Lung (tissue), 12 donors: Measurements from ENCODE around the gene SCAND1. TPM values are rescaled to one million over a fixed set of nuclear protein-coding genes. Genes with fewer than 3 reads are reported as not detected.
"Not testable (repeated sequence)": the region's sequence is repeated elsewhere in the genome, so short reads cannot be mapped to it uniquely, and the experiment has no call there.

Experiments used
- ATAC-seq: fragments of 200-7000 bp; cut with Tn5 transposase; one replicate; pipeline ENCODE4 v1.9.1; 2020; ENCODE audit warnings: moderate number of reproducible peaks; ENCODE audit not compliant: insufficient read depth, low FRiP score
- DNase-seq, 3 donors: peaks; one replicate each; pipeline ENCODE4 v3.0.0-alpha.2; 2013 to 2017
- H3K27ac ChIP-seq, 2 donors: one replicate each; pipeline ENCODE4 v1.5.1; 2013; ENCODE audit warnings: mild to moderate bottlenecking in 2 of 2, moderate library complexity in 2 of 2, control low read depth in 1 of 2, inconsistent platforms in 1 of 2, low read depth in 1 of 2, low read length in 1 of 2
- H3K27me3 ChIP-seq, 3 donors: one replicate each; pipeline ENCODE4 v1.5.1; 2013; ENCODE audit warnings: low read length in 2 of 3; ENCODE audit not compliant: control insufficient read depth in 3 of 3, insufficient read depth in 3 of 3
- H3K36me3 ChIP-seq, 4 donors: one replicate each; pipeline ENCODE4 v1.5.1; 2013; ENCODE audit warnings: low read length in 4 of 4, mild to moderate bottlenecking in 1 of 4, moderate library complexity in 1 of 4; ENCODE audit not compliant: control insufficient read depth in 4 of 4, insufficient read depth in 4 of 4
- H3K4me1 ChIP-seq, 5 donors: one replicate each; pipeline ENCODE4 v1.5.1; 2013; ENCODE audit warnings: low read length in 5 of 5, mild to moderate bottlenecking in 2 of 5, moderate library complexity in 1 of 5; ENCODE audit not compliant: control insufficient read depth in 5 of 5, insufficient read depth in 5 of 5
- H3K4me3 ChIP-seq: one replicate; pipeline ENCODE4 v1.5.1; 2013; ENCODE audit warnings: mild to moderate bottlenecking, control low read depth, moderate library complexity
- H3K9ac ChIP-seq, 2 donors: one replicate each; pipeline ENCODE4 v1.5.1; 2013; ENCODE audit warnings: low read length in 2 of 2, control low read depth in 1 of 2; ENCODE audit not compliant: insufficient read depth in 1 of 2
- H3K9me3 ChIP-seq, 4 donors: one replicate each; pipeline ENCODE4 v1.5.1; 2013; ENCODE audit warnings: low read length in 3 of 4, mild to moderate bottlenecking in 1 of 4, moderate library complexity in 1 of 4; ENCODE audit not compliant: control insufficient read depth in 4 of 4, insufficient read depth in 3 of 4
- WGBS, 2 donors: extraction: QIAGEN DNeasy Blood & Tissue Kit; methylation state at CpG; one replicate each; pipeline ENCODE4 v1.1.7; 2013; 5-methylcytosine and 5-hydroxymethylcytosine counted together
- polyA plus RNA-seq, 2 donors: library from polyadenylated mRNA; stranded (reverse); fragments of 200-250 nt; gene quantifications; one replicate each; pipeline ENCODE4 v1.2.1, GENCODE V29; 2013
- total RNA-seq, 2 donors: library from RNA; depleted of rRNA in 1 of 2; stranded (reverse); fragments of >200 nt in 1 of 2; gene quantifications; one replicate each; pipeline ENCODE4 v1.2.1, GENCODE V29; 2014 to 2021
- TF ChIP-seq, protein P1 (sequence below): IDR thresholded peaks from 2 replicates; pipeline ENCODE4 v1.5.1; 2012; ENCODE audit warnings: mild to moderate bottlenecking; ENCODE audit errors: control extremely low read depth, extremely low read depth
- donor health status: control.
- donor health status: control.
- donor health status: Bipolar disorder and iron deficiency.
- donor health status: healthy.
- donor health status: DM: yes; HTN: yes; CAD: no.

Gene SCAND1
- total and polyA plus RNA-seq, 4 donors = 34.6 to 279 (median 97.1) TPM

DNA sequence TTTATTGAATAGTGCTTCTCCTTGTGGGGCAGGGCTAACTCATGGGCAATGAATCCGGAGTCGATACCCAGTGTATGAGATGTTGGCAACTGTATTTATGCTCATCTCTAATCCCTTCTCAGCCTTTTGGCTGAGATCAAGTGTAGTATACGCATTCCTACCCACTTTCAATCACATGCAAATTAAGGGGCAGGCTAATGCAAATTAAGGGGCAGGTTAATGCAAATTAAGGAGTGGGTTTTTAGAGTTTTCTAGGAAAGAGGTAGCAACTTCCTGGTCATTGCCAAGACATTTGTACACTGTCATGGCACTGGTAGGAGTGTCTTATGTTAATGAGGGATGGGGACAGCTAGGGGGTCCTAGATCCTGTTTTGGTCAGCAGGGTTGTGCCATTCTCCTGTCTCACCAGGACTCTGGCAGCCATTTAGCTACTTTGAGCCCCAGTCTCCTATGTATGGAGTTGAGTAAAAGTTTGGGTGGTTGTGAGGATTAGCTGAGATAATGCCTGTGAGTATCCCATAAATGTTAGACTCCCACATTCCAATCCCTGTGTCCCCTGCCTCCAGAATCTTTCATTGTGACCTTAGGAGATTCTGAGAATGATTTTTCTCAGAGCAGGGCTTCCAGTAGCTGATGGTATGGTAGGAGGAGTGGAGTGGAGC, 13.8 kb upstream of the SCAND1 start, which contains the start of gene CNBD2:
TSS of gene CNBD2 (plus strand) at position 612 of the 662 bp plus-strand sequence. CDS start 173 bp downstream, outside the sequence.
- no peak for DNase-seq
- 91 to 95% methylated on average over 3 of the region's 3 CpGs for WGBS, 2 donors

DNA sequence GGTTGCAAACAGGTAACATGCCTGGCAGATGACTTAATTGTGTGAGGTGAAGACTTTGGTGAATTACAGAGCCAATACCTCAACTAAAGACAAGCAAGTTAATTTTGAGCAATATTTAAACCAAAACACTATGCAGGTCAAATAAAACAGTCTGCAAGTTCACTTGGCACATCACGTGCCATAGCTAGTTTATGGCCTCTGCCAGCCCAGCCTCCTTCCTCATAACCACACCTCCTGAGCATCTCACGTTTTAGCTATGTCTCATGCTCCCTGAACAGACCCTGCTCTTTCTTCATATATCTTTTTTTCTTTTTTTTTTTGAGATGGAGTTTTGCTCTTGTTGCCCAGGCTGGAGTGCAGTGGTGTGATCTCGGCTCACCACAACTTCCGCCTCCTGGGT, 9.6 kb upstream of the SCAND1 start:
- 92 to 93% methylated on average over 4 of the region's 4 CpGs for WGBS, 2 donors

More for the DNA sequence above, 13.8 kb upstream of the SCAND1 start, which contains the start of gene CNBD2:
- Histone ChIP-seq H3K36me3 (no peaks in the 10 kb centered on the region), H3K9ac (no peak within 1 kb of the TSS), H3K9me3 (peaks cover 0 to 2% (median 0%) of the 10 kb centered on the region in 4 donors), H3K4me3 (no peak within 1 kb of the TSS), H3K4me1 (peaks cover 0 to 3% (median 0%) of the 10 kb centered on the region in 5 donors), H3K27me3 (no peaks in the 10 kb centered on the region), H3K27ac (no peak within 1 kb of the TSS)
- TF ChIP-seq, protein P1, sequence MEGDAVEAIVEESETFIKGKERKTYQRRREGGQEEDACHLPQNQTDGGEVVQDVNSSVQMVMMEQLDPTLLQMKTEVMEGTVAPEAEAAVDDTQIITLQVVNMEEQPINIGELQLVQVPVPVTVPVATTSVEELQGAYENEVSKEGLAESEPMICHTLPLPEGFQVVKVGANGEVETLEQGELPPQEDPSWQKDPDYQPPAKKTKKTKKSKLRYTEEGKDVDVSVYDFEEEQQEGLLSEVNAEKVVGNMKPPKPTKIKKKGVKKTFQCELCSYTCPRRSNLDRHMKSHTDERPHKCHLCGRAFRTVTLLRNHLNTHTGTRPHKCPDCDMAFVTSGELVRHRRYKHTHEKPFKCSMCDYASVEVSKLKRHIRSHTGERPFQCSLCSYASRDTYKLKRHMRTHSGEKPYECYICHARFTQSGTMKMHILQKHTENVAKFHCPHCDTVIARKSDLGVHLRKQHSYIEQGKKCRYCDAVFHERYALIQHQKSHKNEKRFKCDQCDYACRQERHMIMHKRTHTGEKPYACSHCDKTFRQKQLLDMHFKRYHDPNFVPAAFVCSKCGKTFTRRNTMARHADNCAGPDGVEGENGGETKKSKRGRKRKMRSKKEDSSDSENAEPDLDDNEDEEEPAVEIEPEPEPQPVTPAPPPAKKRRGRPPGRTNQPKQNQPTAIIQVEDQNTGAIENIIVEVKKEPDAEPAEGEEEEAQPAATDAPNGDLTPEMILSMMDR = no peak
- ATAC-seq = no peak

DNA sequence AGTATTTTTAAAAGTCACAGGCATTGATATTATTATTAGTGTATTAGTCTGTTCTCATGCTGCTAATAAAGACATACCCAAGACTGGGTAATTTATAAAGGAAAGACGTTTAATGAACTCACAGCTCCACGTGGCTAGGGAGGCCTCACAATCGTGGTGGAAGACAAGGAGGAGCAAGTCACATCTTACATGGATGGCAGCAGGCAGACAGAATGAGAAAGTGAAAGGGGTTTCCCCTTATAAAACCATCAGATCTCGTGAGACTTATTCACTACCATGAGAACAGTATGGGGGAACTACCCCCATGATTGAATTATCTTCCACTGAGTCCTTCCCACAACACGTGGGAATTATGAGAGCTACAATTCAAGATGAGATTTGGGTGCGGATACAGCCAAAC, 5.0 kb upstream of the SCAND1 start:
- H3K27me3 ChIP-seq, H3K4me1 ChIP-seq, H3K9me3 ChIP-seq, ATAC-seq, H3K4me3 ChIP-seq, H3K36me3 ChIP-seq, H3K9ac ChIP-seq, DNase-seq, H3K27ac ChIP-seq: not testable (repeated sequence)
- WGBS, 2 donors = 84 to 86% methylated on average over 6 of the region's 6 CpGs

More for the DNA sequence above, 9.6 kb upstream of the SCAND1 start:
- Histone ChIP-seq H3K9me3 (no peaks in the 10 kb centered on the region), H3K27me3 (no peaks in the 10 kb centered on the region), H3K4me3 (no peak overlapping the region), H3K4me1 (no peaks in the 10 kb centered on the region), H3K27ac (no peak overlapping the region), H3K9ac (no peak overlapping the region), H3K36me3 (no peaks in the 10 kb centered on the region)
- DNase-seq (no peak), ATAC-seq (no peak)
- TF ChIP-seq, protein P1 = no peak

DNA sequence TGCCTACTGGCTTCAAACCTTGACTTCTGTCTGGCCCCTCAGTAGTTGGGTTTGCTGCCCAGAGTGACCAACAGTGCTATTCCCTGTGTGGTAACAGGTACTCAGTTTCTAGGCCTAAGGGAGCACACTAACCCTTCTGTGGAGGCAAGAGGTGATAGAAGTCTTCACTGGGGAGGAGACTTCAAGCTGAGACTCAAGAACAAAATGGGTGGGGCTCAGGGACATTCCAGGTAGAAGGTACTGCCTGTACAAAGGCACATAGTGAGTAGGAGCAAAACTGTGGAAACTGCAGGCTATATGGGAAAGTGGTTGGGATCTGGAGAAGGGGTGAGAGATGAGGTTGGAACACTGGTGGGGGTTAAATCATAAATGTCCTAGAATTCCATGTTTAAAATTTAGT, 2.3 kb upstream of the SCAND1 start:
- peaks cover 5 to 19% (median 13%) of the 10 kb centered on the region in 5 donors for H3K4me1 ChIP-seq
- ATAC-seq = no peak
- H3K9ac ChIP-seq = no peak overlapping the region
- TF ChIP-seq, protein P1 = no peak
- no peak overlapping the region for H3K27ac ChIP-seq
- no peaks in the 10 kb centered on the region for H3K27me3 ChIP-seq
- no peak for DNase-seq
- peaks cover 0 to 8% (median 0%) of the 10 kb centered on the region in 4 donors for H3K36me3 ChIP-seq
- no peak overlapping the region for H3K4me3 ChIP-seq
- no peaks in the 10 kb centered on the region for H3K9me3 ChIP-seq
